HCT116 (cell line): ENCODE data around the gene SERPING1. TPM values are rescaled to one million over a fixed set of nuclear protein-coding genes. Genes with fewer than 3 reads are reported as not detected.

ENCODE experiments used
- ATAC-seq: fragments of 200-7000 bp; cut with Tn5 transposase; 2 replicates; pipeline ENCODE4 v1.9.1; 2020; ENCODE audit warnings: mild to moderate bottlenecking, moderate library complexity
- BruUV-seq: library from RNA; stranded (reverse); fragments of 400-500 nt; replicated peaks from 2 replicates; lab custom pipeline; 2021; lab: Mats Ljungman, UMichigan
- CTCF ChIA-PET: fragments of 300-600 bp; sonication (Branson Sonifier 250); formaldehyde crosslinking; loops from one replicate; lab custom pipeline; 2021; ENCODE audit warnings: antibody characterized with exemption; lab: Charles Lee
- POLR2A ChIA-PET: fragments of 300-600, 350-600 bp; sonication (Branson Sonifier 250); formaldehyde crosslinking; loops from one replicate; lab custom pipeline; 2021; ENCODE audit warnings: antibody characterized with exemption; lab: Charles Lee
- RAD21 ChIA-PET, 2 experiments: fragments of 300-600 bp; sonication (Branson Sonifier 250); formaldehyde crosslinking; loops; one replicate each; lab custom pipeline; 2023; ENCODE audit warnings: low total read pairs in 2 of 2; ENCODE audit not compliant: uncharacterized antibody in 2 of 2, unreplicated experiment in 2 of 2, low non-redundant PET in 1 of 2; lab: Charles Lee
- DNase-seq: peaks from one replicate; pipeline ENCODE4 v3.0.0-alpha.2; 2010; ENCODE audit warnings: low read depth, low spot score
- H2AFZ ChIP-seq: fragments of 200-600 bp; shearing (Covaris generic), sonication (generic); 2 replicates; pipeline ENCODE4 v1.6.1; 2017; ENCODE audit warnings: low read depth, mixed run types, mixed read lengths, antibody characterized with exemption, low read length; ENCODE audit not compliant: poor library complexity, severe bottlenecking
- H3K27ac ChIP-seq: 2 replicates; pipeline ENCODE4 v1.5.1; 2012; ENCODE audit warnings: low read depth, low read length
- H3K27me3 ChIP-seq: fragments of 200-600 bp; sonication (generic); 2 replicates; pipeline ENCODE4 v1.6.1; 2016; ENCODE audit warnings: mixed run types, low read length, mixed read lengths; ENCODE audit not compliant: insufficient read depth
- H3K36me3 ChIP-seq, 2 experiments: fragments of 200-500 bp in 1 of 2; fragments of 200-600 bp in 1 of 2; sonication (Bioruptor generic) in 1 of 2; sonication (generic) in 1 of 2; 2 replicates each; pipeline versions ENCODE4 v1.5.1 to v1.6.1; 2014 to 2016; ENCODE audit warnings: low read length in 2 of 2, inconsistent platforms in 1 of 2, mixed read lengths in 1 of 2, mixed run types in 1 of 2; ENCODE audit not compliant: insufficient read depth in 2 of 2, control insufficient read depth in 1 of 2
- H3K4me1 ChIP-seq, 2 experiments: fragments of 200-600 bp in 1 of 2; sonication (generic) in 1 of 2; 2 replicates each; pipeline versions ENCODE4 v1.5.1 to v1.6.1; 2012 to 2017; ENCODE audit warnings: low read length in 2 of 2, inconsistent platforms in 1 of 2, mild to moderate bottlenecking in 1 of 2, mixed read lengths in 1 of 2, mixed run types in 1 of 2, moderate library complexity in 1 of 2; ENCODE audit not compliant: insufficient read depth in 2 of 2, control insufficient read depth in 1 of 2
- H3K4me2 ChIP-seq: fragments of 200-600 bp; sonication (generic); 2 replicates; pipeline ENCODE4 v1.6.1; 2017; ENCODE audit warnings: mixed run types, low read length, mixed read lengths
- H3K4me3 ChIP-seq, 2 experiments: fragments of 200-600 bp in 1 of 2; sonication (generic) in 1 of 2; replicated peaks in 1 of 2; 2 replicates each; pipeline ENCODE4 v1.5.1; 2011 to 2016; ENCODE audit warnings: low read length in 2 of 2, control low read depth in 1 of 2, low read depth in 1 of 2, mild to moderate bottlenecking in 1 of 2, mixed read lengths in 1 of 2, mixed run types in 1 of 2
- H3K79me2 ChIP-seq: fragments of 200-600 bp; sonication (generic); 2 replicates; pipeline ENCODE4 v1.6.1; 2017; ENCODE audit warnings: mild to moderate bottlenecking, mixed run types, low read length, moderate library complexity, mixed read lengths; ENCODE audit not compliant: insufficient read depth
- H3K9ac ChIP-seq: fragments of 200-600 bp; sonication (generic); 2 replicates; pipeline ENCODE4 v1.6.1; 2016; ENCODE audit warnings: low read length, mixed read lengths
- H3K9me2 ChIP-seq: fragments of 200-600 bp; sonication (generic), shearing (Covaris generic); 2 replicates; pipeline ENCODE4 v1.6.1; 2017; ENCODE audit warnings: mixed run types, mild to moderate bottlenecking, moderate library complexity; ENCODE audit not compliant: insufficient read depth
- H3K9me3 ChIP-seq, 2 experiments: fragments of 200-500 bp in 1 of 2; fragments of 200-600 bp in 1 of 2; sonication (Bioruptor generic) in 1 of 2; sonication (generic) in 1 of 2; 2 replicates each; pipeline ENCODE4 v1.6.1; 2014 to 2017; ENCODE audit warnings: low read length in 2 of 2, mixed read lengths in 2 of 2, inconsistent platforms in 1 of 2, low read depth in 1 of 2, mild to moderate bottlenecking in 1 of 2, mixed run types in 1 of 2, moderate library complexity in 1 of 2; ENCODE audit not compliant: control insufficient read depth in 1 of 2, insufficient read depth in 1 of 2
- H4K20me1 ChIP-seq: fragments of 200-600 bp; sonication (generic), shearing (Covaris generic); 2 replicates; pipeline ENCODE4 v1.6.1; 2017; ENCODE audit warnings: mixed run types, mild to moderate bottlenecking, moderate library complexity; ENCODE audit not compliant: insufficient read depth
- EZH2 ChIP-seq: fragments of 200-600 bp; sonication (generic); IDR thresholded peaks from 2 replicates; pipeline ENCODE4 v1.6.1; 2017; ENCODE audit warnings: antibody characterized with exemption, mixed run types
- POLR2AphosphoS5 ChIP-seq: IDR thresholded peaks from 2 replicates; pipeline ENCODE4 v1.6.1; 2011; ENCODE audit warnings: mild to moderate bottlenecking, low read depth, low read length, moderate library complexity
- SIN3A ChIP-seq: IDR thresholded peaks from 2 replicates; pipeline ENCODE4 v1.6.1; 2012; ENCODE audit warnings: low read depth
- ZBTB33 ChIP-seq: IDR thresholded peaks from 2 replicates; pipeline ENCODE4 v1.6.1; 2011; ENCODE audit warnings: mild to moderate bottlenecking, low read length, moderate library complexity; ENCODE audit not compliant: insufficient replicate concordance; ENCODE audit errors: extremely low read depth
- ZFX ChIP-seq: fragments of 450-650 bp; IDR thresholded peaks from 2 replicates; pipeline ENCODE4 v1.6.1; 2017
- intact Hi-C: fragments of 100-400 bp; cut with micrococcal nuclease; formaldehyde crosslinking; loops from 2 replicates; pipeline ENCODE4 v1.10.0; 2022
- total RNA-seq: library from RNA; stranded (reverse); gene quantifications from one replicate; pipeline ENCODE4 v1.2.1, GENCODE V29; 2021; ENCODE audit not compliant: unreplicated experiment
- TF ChIP-seq, protein P1 (sequence below), 3 experiments: fragments of 200-600 bp in 1 of 3; sonication (generic) in 1 of 3; IDR thresholded peaks in 2 of 3; conservative IDR thresholded peaks in 1 of 3; 2 replicates each; pipeline ENCODE4 v1.5.1; 2012 to 2017; ENCODE audit warnings: low read depth in 2 of 3, low read length in 2 of 3, antibody characterized with exemption in 1 of 3, borderline replicate concordance in 1 of 3, control low read depth in 1 of 3, mild to moderate bottlenecking in 1 of 3, mixed read lengths in 1 of 3, mixed run types in 1 of 3, moderate library complexity in 1 of 3; ENCODE audit not compliant: insufficient read depth in 1 of 3

The SERPING1 gene
- total RNA-seq, 1 experiment from 2014 or later, result 3.4 TPM

DNA sequence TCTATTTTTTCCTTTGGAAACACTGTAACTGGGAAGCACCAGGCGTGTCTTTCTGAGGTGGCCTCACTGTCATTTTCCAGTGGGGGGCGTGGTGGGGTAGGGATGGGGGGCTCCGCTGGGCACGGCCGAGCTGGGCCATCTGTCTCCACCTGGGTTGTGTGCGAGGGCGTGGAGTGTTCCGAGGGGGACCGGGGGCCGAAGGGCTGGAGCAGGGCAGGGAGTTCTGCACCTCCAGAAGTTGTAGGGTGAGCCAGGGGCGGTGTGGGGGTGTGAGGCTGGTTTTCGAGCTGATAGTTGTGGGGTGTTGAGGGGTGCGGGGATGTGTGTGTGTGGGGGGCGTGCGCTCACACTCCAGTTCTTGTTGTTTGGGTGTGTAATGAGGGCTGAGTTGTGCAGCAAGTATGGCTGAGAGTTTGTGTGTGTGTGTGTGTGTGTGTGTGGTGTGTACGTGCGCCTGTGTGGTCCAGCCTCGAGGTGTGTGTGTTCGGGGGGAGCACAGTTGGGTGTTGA is 41.4 kb downstream of the SERPING1 start:
- DNase-seq (no peak), ATAC-seq (0 out of 2 replicates have a peak, but pooled peaks have one; percentile 7)
- Histone ChIP-seq H3K36me3 (no peaks in the 10 kb centered on the region), H3K4me2 (peak overlapping the region; percentile 73), H3K79me2 (peaks cover 10% of the 10 kb centered on the region), H2AFZ (no peak overlapping the region), H3K9me3 (no peaks in the 10 kb centered on the region), H3K9ac (peak overlapping the region; percentile 85), H3K27me3 (no peaks in the 10 kb centered on the region; the same call in 1 of the 2 replicates), H3K9me2 (no peaks in the 10 kb centered on the region), H4K20me1 (no peaks in the 10 kb centered on the region), H3K4me1 (peaks cover 6 to 26% of the 10 kb centered on the region in 2 experiments; a peak in 3 of 4 replicates), H3K27ac (peak overlapping the region; percentile 65; the same call in 1 of the 2 replicates), H3K4me3 (peak overlapping the region; percentile 75 to 78)
- TF ChIP-seq EZH2, result no peak
- TF ChIP-seq, protein P1, sequence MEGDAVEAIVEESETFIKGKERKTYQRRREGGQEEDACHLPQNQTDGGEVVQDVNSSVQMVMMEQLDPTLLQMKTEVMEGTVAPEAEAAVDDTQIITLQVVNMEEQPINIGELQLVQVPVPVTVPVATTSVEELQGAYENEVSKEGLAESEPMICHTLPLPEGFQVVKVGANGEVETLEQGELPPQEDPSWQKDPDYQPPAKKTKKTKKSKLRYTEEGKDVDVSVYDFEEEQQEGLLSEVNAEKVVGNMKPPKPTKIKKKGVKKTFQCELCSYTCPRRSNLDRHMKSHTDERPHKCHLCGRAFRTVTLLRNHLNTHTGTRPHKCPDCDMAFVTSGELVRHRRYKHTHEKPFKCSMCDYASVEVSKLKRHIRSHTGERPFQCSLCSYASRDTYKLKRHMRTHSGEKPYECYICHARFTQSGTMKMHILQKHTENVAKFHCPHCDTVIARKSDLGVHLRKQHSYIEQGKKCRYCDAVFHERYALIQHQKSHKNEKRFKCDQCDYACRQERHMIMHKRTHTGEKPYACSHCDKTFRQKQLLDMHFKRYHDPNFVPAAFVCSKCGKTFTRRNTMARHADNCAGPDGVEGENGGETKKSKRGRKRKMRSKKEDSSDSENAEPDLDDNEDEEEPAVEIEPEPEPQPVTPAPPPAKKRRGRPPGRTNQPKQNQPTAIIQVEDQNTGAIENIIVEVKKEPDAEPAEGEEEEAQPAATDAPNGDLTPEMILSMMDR (IDR thresholded peaks at IDR 0.05 in 2 of 3, conservative IDR thresholded peaks at IDR 0.05 in 1 of 3; ENCODE audit: borderline replicate concordance in 1 of 3, insufficient read depth in 1 of 3, low read depth in 2 of 3, low read length in 2 of 3), result 0 out of 6 replicates have a peak, but pooled peaks of 1 of the 3 experiments have one; percentile 14
- TF ChIP-seq SIN3A, result no peak
- no peak for TF ChIP-seq POLR2AphosphoS5
- no peak for TF ChIP-seq ZFX
- no peak for TF ChIP-seq ZBTB33
- RAD21 ChIA-PET, result no interaction called here
- CTCF ChIA-PET, result interaction anchor here (4.4 kb wide), 1 partner anchor 71 kb away, joined by 40 read pairs; the partner anchor contains the start of gene UBE2L6
- POLR2A ChIA-PET, result interaction anchor here (0.6 kb wide), 1 partner anchor 232 kb away, joined by 3 read pairs; no protein-coding TSS in a partner anchor
- TSS peak; percentile 12 for BruUV-seq
- intact Hi-C loops, result no loop called here
